ENCODE measurements around the gene MYO19. TPM values are rescaled to one million over a fixed set of nuclear protein-coding genes. Genes with fewer than 3 reads are reported as not detected.

The MYO19 gene
- total RNA-seq, 2 experiments from 2014 or later = 106 to 114 TPM

DNA sequence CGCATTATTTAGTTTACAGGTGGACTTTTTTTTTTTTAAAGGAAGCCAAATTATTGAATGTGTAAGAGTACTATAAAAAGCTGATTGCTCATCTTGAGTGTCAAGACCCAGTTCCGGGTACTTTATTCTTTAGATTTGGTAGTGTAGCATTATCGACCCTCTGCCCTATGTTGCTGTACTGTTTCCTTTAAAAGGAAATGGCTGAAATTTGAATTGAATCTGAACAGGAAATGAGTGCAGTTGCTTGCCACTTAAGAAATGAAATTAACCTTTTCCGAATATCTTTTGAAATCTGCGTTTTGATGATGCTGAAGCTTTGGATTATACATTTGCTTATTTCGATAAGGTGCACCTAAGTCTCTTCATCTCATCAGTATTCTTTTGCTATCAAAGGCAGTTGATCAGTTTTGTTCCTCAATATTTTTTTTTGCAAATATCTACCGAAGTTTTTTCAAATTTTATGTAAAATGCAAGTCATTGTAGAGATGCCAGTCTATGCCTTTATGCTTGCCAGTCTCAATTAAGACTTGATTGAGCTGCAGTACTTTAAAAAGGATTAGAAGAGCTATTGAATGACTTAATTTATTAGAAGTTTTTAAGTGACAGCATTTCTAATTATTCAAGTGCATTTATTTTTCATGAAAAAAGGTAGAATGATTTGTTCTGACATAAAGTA lies 11.9 kb upstream of the MYO19 start:
- POLR2A ChIA-PET = interaction anchor here (0.5 to 6.4 kb wide), 10 partner anchors 8 to 781 kb away, joined by 3 to 91 read pairs (median 4); partner anchors contain the start of genes MRM1, MYO19, PIGW and ZNHIT3

GRCh38 chr17:36545465-36546417 lies 11.1 kb upstream of the MYO19 start:
- peak overlapping the region; percentile 98 for H3K4me3 Mint-ChIP-seq
- POLR2A ChIA-PET = interaction anchor here (0.5 to 6.4 kb wide), 12 partner anchors 9 to 782 kb away, joined by 3 to 91 read pairs (median 4); partner anchors contain the start of genes DHRS11, MRM1, MYO19 and PIGW
- no peaks in the 10 kb centered on the region for H3K9me3 Mint-ChIP-seq
- no peak for TF ChIP-seq CTCF (IDR thresholded peaks at IDR 0.05)
- intact Hi-C loops (cut with micrococcal nuclease) = no loop called here
- no peaks in the 10 kb centered on the region for H3K27me3 Mint-ChIP-seq
- CTCF ChIA-PET = interaction anchor here (0.6 to 4.6 kb wide), 4 partner anchors 8 to 58 kb away, joined by 3 to 22 read pairs (median 3); partner anchors contain the start of genes MYO19 and PIGW
- peaks cover 33% of the 10 kb centered on the region for H3K36me3 Mint-ChIP-seq (ENCODE audit: low read depth)
- peak; percentile 97 for DNase-seq
- peak; percentile 78 for ATAC-seq
- peak overlapping the region; percentile 96 for H3K27ac Mint-ChIP-seq
- H3K4me1 Mint-ChIP-seq (ENCODE audit: low read depth) = peaks cover 33% of the 10 kb centered on the region

More for the DNA sequence above, 11.9 kb upstream of the MYO19 start:
- Mint-ChIP-seq H3K4me3 (peak overlapping the region; percentile 98), H3K9me3 (no peaks in the 10 kb centered on the region), H3K4me1 (ENCODE audit: low read depth) (peaks cover 35% of the 10 kb centered on the region), H3K27ac (peak overlapping the region; percentile 96), H3K27me3 (no peaks in the 10 kb centered on the region), H3K36me3 (ENCODE audit: low read depth) (peaks cover 35% of the 10 kb centered on the region)
- no peak for TF ChIP-seq CTCF (IDR thresholded peaks at IDR 0.05)
- intact Hi-C loops (cut with micrococcal nuclease) = no loop called here
- CTCF ChIA-PET = interaction anchor here (1.0 to 4.6 kb wide), 3 partner anchors 12 to 64 kb away, joined by 3 to 22 read pairs (median 3); partner anchors contain the start of genes MYO19 and PIGW
- no peak for DNase-seq
- no peak for ATAC-seq

- Mint-ChIP-seq H3K9me3 (no peaks in the 10 kb centered on the region), H3K36me3 (ENCODE audit: low read depth) (peaks cover 31% of the 10 kb centered on the region), H3K27me3 (no peaks in the 10 kb centered on the region), H3K4me1 (ENCODE audit: low read depth) (peaks cover 28% of the 10 kb centered on the region), H3K4me3 (peak overlapping the region; percentile 98), H3K27ac (peak overlapping the region; percentile 96)
- ATAC-seq = peak; percentile 43
- no peak for DNase-seq
- CTCF ChIA-PET = interaction anchor here (1.2 to 4.6 kb wide), 2 partner anchors 8 to 10 kb away, joined by 3 to 22 read pairs; partner anchors contain the start of genes MYO19 and PIGW
- intact Hi-C loops (cut with micrococcal nuclease) = no loop called here
- POLR2A ChIA-PET = interaction anchor here (0.8 to 6.4 kb wide), 3 partner anchors 9 to 57 kb away, joined by 4 to 91 read pairs (median 10); partner anchors contain the start of genes MRM1, MYO19 and PIGW
- TF ChIP-seq CTCF (IDR thresholded peaks at IDR 0.05) = no peak
Measured at GRCh38 chr17:36545077-36545464, 10.4 kb upstream of the MYO19 start.

GRCh38 chr17:36544307-36545076 lies 9.8 kb upstream of the MYO19 start, which contains the start of gene GGNBP2:
GGNBP2 (plus strand) TSS chr17:36544919; CDS start chr17:36545725, 806 bp downstream.
- Mint-ChIP-seq H3K9me3 (no peaks in the 10 kb centered on the region), H3K27me3 (no peaks in the 10 kb centered on the region), H3K36me3 (ENCODE audit: low read depth) (peaks cover 31% of the 10 kb centered on the region), H3K4me1 (ENCODE audit: low read depth) (peaks cover 23% of the 10 kb centered on the region), H3K27ac (peak within 1 kb of the TSS; percentile 96), H3K4me3 (peak within 1 kb of the TSS; percentile 98)
- ChIA-PET POLR2A (interaction anchor here (0.9 to 6.4 kb wide), 4 partner anchors 9 to 58 kb away, joined by 3 to 91 read pairs (median 3); partner anchors contain the start of genes MYO19 and PIGW), CTCF (interaction anchor here (1.2 to 4.6 kb wide), 2 partner anchors 7 to 10 kb away, joined by 3 to 22 read pairs; partner anchors contain the start of genes MYO19 and PIGW)
- intact Hi-C loops (cut with micrococcal nuclease) = no loop called here
- DNase-seq = peak; percentile 92
- ATAC-seq = peak; percentile 67
- no peak for TF ChIP-seq CTCF (IDR thresholded peaks at IDR 0.05)

Measured in activated CD8-positive, alpha-beta T cell treated with anti-CD3 and anti-CD28 coated beads for 36 hours (primary cell).